H7 (cell line): ENCODE data around the gene CTDP1. TPM values are rescaled to one million over a fixed set of nuclear protein-coding genes. Genes with fewer than 3 reads are reported as not detected.
A peak's percentile ranks its signal among the peaks of the same experiment; 100 is the strongest.

Source experiments
- DNase-seq: peaks from one replicate; pipeline ENCODE4 v3.0.0; 2012
- H3K27me3 ChIP-seq: 2 replicates; pipeline ENCODE4 v1.6.0; 2011; ENCODE audit warnings: mild to moderate bottlenecking, low read length; ENCODE audit not compliant: control insufficient read depth, insufficient read depth
- H3K36me3 ChIP-seq: replicated peaks from 2 replicates; pipeline ENCODE4 v1.5.1; 2011; ENCODE audit warnings: low read length; ENCODE audit not compliant: control insufficient read depth, insufficient read depth
- H3K4me3 ChIP-seq: 2 replicates; pipeline ENCODE4 v1.5.1; 2011; ENCODE audit warnings: low read depth, mild to moderate bottlenecking, control low read depth, low read length, moderate library complexity; ENCODE audit not compliant: insufficient read depth
- total RNA-seq: library from RNA; depleted of rRNA; stranded (reverse); fragments of >200 nt; shearing (Covaris generic); gene quantifications from 2 replicates; pipeline ENCODE4 v1.2.3, GENCODE V29; 2014

Gene CTDP1
- total RNA-seq, 1 experiment from 2014 or later: 38.9 TPM

GRCh38 chr18:79640064-79640672 lies 39.4 kb upstream of the CTDP1 start:
- no peak for DNase-seq
- no peak overlapping the region for H3K4me3 ChIP-seq
- H3K27me3 ChIP-seq: no peaks in the 10 kb centered on the region
- H3K36me3 ChIP-seq: no peaks in the 10 kb centered on the region

- H3K4me3 ChIP-seq: no peak overlapping the region
- H3K27me3 ChIP-seq: no peaks in the 10 kb centered on the region
- H3K36me3 ChIP-seq: no peaks in the 10 kb centered on the region
- no peak for DNase-seq
Observed at GRCh38 chr18:79640875-79641274, 38.7 kb upstream of the CTDP1 start.

DNA sequence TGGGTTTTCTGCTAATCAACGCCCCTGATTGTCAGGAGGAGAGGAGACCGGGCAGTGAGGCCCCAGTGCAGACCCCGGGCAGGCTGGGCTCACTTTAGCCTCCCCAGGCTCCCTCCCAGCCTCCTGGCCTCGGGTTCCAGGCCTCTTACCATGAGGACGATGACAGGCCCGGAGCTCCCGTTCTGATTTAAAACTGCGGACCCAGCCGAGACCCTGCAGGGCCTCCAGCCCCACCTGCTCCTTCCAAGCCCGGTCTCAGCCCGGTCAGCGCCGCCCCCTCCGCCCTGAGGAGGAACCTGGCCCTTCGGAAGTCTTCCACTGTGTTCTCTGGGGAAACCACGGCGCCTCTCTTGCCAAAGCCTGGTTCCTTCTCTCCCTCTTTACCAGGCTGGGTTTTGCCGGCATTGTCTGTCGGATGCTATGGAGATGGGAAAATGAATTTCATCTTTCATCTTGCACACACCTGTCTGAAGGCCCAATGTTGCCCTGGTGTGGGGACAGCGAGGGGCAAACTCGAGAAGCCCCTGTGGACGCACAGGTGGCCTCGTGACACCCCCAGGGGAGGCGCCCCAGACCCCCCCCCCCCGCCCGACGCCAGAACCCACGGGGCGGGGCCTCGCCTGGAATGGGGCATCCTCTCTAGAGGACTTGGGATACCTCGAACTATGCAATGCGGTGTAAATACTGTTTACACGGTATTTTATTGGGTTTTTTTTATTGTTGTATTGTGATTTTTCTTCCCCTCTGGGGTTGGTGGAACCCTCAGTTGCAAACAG lies 37.7 kb upstream of the CTDP1 start:
- peak; percentile 47 for DNase-seq
- Histone ChIP-seq H3K36me3 (no peaks in the 10 kb centered on the region), H3K27me3 (no peaks in the 10 kb centered on the region), H3K4me3 (no peak overlapping the region)

DNA sequence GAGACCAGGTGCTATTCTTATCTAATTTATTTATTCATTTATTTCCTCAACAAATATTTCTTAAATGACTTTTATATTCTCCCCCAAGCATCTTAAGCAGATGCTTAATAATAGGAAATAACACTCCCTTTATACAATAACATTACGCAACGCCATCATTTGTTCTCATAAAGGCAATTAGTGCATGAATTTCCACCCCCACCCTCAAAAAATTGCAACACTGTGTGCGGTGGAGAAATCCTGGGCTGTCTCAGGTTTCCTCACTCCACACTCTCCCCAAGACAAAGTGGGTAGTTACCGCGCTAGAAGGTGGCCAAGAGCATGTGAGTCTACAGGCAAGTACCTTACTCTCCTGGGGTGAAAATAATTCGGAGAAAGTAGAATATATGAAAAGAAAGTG lies 37.0 kb upstream of the CTDP1 start:
- Histone ChIP-seq H3K36me3 (no peaks in the 10 kb centered on the region), H3K27me3 (no peaks in the 10 kb centered on the region), H3K4me3 (no peak overlapping the region)
- no peak for DNase-seq

- Histone ChIP-seq H3K36me3 (no peaks in the 10 kb centered on the region), H3K4me3 (no peak overlapping the region), H3K27me3 (no peaks in the 10 kb centered on the region)
- DNase-seq: peak; percentile 54
Observed at GRCh38 chr18:79643054-79643984, 36.3 kb upstream of the CTDP1 start.

DNA sequence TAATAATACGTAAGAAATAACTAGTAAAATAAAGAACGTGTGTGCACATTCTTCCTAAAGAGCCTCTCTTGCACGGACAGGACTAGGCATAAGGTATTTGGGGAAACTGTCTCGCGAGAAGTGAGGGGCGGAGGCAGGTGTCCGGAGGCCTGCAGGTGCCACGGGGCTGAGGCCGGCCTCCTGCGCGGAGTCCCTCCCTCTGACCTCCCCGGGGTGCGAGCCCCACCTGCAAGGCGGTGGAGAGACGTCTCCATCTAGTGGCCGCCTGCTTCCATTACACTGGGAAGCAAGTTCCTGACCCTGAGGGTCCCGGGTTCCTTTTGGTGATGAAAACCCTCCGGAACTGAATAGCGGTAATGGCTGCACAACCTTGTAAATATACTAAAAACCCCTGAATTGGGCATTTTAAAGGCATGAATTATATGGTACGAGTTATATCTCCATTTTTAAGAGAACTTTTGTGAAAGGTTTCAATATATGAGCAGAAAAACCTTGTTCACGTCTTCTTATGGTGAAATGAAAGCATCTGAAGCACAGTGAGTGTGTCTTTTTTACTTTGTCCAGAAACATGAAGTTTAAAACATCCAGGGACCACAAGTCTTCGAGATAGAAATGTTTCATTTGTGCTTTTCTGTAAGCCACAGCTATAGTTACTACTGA lies 35.5 kb upstream of the CTDP1 start:
- DNase-seq: peak; percentile 98
- no peaks in the 10 kb centered on the region for H3K36me3 ChIP-seq
- no peak overlapping the region for H3K4me3 ChIP-seq
- H3K27me3 ChIP-seq: no peaks in the 10 kb centered on the region

DNA sequence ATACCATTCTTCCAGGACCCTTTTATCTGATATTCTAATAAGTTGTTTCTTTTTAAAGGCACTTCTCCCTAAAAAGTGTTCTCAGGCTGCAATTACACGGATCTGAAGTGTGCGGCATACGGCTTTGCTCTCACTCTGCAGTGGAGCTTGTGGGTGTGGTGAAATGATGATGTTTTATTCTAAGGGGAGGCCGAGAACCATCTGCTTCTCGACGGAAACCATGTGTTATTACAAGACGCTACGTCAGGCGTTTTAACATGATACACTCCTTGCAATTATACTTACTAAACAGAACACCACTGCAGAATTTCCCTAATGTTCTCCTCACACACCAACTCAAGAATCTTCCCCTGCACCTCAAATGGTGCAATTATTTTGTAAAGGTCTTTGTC lies 34.9 kb upstream of the CTDP1 start:
- no peak overlapping the region for H3K4me3 ChIP-seq
- no peaks in the 10 kb centered on the region for H3K36me3 ChIP-seq
- no peaks in the 10 kb centered on the region for H3K27me3 ChIP-seq
- DNase-seq: no peak

DNA sequence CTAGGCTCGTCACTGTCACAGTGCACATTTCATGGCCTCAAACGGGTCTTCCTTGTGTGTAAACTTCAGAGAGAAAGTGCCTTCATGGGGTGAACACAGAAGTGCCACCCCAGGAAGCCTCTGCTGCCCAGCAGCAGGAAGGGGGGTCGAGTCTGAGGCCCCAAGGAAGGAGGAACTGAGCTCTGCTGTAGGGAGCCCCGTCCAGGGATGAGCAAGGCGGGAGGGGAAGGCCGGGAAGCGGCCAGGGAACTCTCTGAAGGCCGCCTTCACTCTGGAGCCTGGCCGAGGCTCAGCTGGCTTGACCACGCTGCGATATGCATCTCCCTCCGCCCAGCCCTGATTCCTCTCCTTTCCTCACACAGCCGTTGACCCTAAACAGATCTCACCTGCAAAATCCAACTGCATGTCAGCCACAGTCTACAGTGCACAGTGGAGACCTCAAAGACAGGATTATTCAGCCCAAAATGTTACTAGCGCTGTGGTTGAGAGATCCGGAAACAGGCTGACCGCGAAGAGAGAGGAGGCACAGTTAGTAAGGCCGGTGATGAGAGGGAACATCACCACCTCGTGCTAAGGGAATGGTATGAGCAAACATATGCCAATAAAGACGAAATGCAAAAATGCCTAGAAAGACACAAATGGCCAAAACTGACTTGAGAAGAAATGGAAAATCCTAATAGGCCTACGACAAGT lies 34.2 kb upstream of the CTDP1 start:
- Histone ChIP-seq H3K36me3 (no peaks in the 10 kb centered on the region), H3K27me3 (no peaks in the 10 kb centered on the region), H3K4me3 (no peak overlapping the region)
- DNase-seq: no peak

- H3K36me3 ChIP-seq: no peaks in the 10 kb centered on the region
- no peak overlapping the region for H3K4me3 ChIP-seq
- DNase-seq: no peak
- no peaks in the 10 kb centered on the region for H3K27me3 ChIP-seq
Observed at GRCh38 chr18:79647307-79647706, 32.3 kb upstream of the CTDP1 start.

- H3K4me3 ChIP-seq: no peak overlapping the region
- H3K36me3 ChIP-seq: no peaks in the 10 kb centered on the region
- H3K27me3 ChIP-seq: no peaks in the 10 kb centered on the region
- no peak for DNase-seq
Observed at GRCh38 chr18:79650959-79651358, 28.6 kb upstream of the CTDP1 start.

DNA sequence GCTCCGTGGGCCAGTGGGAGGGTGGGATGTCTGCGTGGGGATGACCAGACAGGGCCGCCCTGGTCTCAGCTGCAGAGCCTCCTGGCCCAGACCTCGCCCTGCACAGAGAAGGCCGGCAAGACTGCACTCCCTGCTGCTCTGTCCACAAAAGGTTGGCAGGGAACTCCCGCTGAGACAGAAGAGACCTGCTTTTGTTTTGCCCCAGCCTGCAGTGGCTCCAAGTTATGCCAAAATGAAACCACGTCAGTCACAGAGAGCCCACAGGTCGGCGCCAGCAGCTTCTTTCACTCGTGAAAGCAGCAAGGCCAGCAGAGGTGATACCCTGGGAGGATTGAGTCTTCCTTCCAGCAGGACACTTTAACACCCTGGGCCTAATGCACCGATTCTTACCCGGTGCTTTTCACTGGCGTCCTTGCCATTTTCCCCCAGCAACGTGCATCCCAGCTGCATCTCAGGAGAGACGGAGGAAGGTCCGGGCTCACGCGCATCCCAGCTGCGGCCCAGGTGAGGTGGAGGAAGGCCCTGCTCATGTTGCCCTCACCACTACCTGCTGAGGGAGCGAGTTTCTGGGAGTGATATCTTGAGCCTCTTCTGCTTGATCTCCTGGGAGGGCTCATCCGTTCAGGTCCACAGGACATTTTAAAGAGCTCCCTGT lies 22.1 kb upstream of the CTDP1 start:
- Histone ChIP-seq H3K36me3 (no peaks in the 10 kb centered on the region), H3K27me3 (no peaks in the 10 kb centered on the region), H3K4me3 (no peak overlapping the region)
- peak; percentile 80 for DNase-seq

GRCh38 chr18:79658366-79658765 lies 21.2 kb upstream of the CTDP1 start:
- Histone ChIP-seq H3K27me3 (no peaks in the 10 kb centered on the region), H3K4me3 (no peak overlapping the region), H3K36me3 (no peaks in the 10 kb centered on the region)
- DNase-seq: no peak

- no peak overlapping the region for H3K4me3 ChIP-seq
- no peaks in the 10 kb centered on the region for H3K27me3 ChIP-seq
- no peaks in the 10 kb centered on the region for H3K36me3 ChIP-seq
Observed at GRCh38 chr18:79659733-79660132, 19.9 kb upstream of the CTDP1 start.

More at GRCh38 chr18:79659733-79660132, 19.9 kb upstream of the CTDP1 start:
- DNase-seq: no peak
